Raji (cell line): ENCODE data around the gene PCNX3.

Source experiments
- POLR2A ChIP-seq: IDR thresholded peaks from 2 replicates; pipeline ENCODE4 v1.6.1; 2011; ENCODE audit warnings: low read depth, low read length, control low read depth; ENCODE audit not compliant: insufficient read depth

The PCNX3 gene

GRCh38 chr11:65606876-65607613 is 8.5 kb upstream of the PCNX3 start:
- TF ChIP-seq POLR2A = no peak

DNA sequence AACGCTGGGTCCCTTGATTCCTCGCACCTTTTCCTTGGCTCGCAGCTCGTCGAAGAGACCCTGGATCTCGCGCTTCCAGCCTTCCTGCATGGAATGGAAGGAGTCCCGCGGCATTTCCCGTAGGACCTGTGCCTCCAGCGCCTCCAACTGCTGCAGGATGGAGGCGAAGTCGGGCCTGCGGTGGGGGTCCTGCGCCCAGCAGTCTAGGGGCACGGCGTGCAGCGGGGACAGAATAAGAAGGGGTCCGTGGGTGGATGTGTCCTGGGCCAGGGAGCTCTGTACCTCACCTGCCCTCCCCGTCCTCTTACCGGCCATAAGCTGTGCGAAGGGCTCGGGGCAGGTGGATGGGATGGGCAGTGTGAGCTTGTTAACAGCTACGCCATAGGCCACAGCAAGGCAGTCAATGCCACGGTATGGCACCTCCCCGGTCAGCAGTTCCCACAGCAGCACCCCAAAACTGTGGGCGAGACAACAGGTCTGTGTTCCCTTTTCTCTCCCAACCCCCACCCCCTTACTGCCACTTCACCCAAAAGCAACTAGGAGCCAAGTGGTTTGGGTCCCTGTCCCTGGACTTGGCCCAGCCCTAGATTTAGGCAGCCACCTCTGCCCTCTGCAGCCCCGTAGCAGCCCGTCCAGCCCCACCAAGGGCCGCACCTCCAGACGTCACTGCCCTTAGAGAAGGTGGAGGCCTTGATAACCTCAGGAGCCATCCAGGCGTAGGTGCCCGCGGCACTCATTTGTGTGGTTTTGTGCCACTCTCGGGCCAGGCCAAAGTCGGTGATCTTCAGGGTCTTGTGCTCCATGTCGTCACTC is 7.8 kb upstream of the PCNX3 start:
- TF ChIP-seq POLR2A = no peak

DNA sequence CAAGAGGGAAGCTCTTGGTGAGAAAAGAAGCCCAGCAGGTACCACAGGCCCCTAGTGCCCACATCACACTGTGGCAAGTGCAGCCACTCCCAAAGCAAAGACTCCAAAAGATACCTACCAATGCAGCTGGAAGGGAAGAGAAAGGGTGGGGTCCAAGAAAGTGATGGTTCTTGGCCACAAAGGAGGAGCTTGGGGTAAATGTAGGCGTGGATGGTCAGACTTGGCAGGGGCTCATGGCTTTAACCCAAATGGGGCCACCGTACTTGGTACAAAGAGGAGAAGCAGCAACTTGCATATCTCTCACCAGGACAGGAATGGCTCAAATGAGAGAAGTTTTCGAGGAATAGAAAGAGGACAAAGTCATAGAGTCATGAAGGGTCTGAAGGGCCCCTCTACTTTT is 6.3 kb upstream of the PCNX3 start:
- no peak for TF ChIP-seq POLR2A

- no peak for TF ChIP-seq POLR2A
These were observed 5.9 kb upstream of the PCNX3 start for GRCh38 chr11:65609665-65610064.

DNA sequence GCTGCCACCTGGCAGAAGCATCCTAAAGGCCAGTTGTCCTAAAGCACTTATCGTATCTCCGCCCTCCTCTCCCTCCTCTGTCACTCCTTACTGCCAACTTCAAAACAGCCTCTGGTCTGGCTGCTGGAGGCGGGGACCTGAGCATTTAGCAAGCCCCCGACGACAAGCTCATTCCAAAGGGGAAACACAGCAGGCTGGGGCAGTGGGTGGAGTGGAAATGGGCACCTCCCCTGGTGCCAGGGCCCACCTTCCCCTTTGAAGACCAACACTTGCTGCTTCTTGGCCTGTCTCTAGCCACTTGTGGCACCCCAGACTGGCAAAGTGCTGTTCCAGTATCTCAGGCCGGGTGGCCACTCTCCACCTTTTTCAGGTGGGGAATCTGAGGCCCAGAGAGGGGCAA is 5.2 kb upstream of the PCNX3 start:
- TF ChIP-seq POLR2A = no peak

GRCh38 chr11:65611028-65611757 is 4.4 kb upstream of the PCNX3 start:
- TF ChIP-seq POLR2A = no peak

- TF ChIP-seq POLR2A = no peak
These were observed 3.6 kb upstream of the PCNX3 start for GRCh38 chr11:65611758-65612603.

- TF ChIP-seq POLR2A = no peak
These were observed 2.9 kb upstream of the PCNX3 start for GRCh38 chr11:65612691-65613090.

GRCh38 chr11:65613091-65613928 is 2.3 kb upstream of the PCNX3 start:
- TF ChIP-seq POLR2A = no peak

GRCh38 chr11:65615950-65616574 is 486 bp downstream of the PCNX3 start:
- TF ChIP-seq POLR2A = no peak

- no peak for TF ChIP-seq POLR2A
These were observed 1.0 kb downstream of the PCNX3 start for GRCh38 chr11:65616575-65617001.

DNA sequence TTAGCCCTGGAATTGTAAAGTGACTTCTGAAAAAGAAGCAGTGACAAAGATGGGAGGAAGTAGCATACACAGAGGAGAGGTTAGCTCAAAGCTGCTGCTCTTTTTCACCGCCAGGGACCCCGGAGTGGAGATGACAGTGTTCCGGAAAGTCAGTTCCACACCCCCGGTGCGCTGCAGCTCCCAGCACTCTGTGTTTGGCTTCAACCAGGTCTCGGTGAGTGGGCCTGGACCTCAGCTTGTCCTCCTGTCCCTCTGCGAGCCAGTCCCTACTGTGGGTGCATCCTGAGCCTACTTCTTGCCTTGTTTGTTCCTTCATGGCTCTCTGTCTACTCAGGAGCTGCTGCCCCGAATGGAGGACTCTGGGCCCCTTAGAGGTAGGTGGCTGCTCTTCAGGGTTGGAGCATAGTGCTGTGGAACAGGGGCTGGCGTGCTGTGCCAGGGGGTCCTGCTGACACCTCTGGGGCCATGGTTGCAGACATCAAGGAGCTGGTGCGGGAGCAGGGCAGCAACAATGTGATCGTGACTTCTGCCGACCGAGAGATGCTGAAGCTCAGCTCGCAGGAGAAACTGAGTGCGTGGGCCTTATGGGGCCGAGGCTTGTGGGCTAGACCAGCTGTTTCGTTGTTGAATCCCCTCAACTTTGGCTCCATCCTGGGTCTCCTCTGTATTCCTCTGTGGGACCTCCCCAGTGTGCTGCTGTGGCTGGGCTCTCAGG is 1.7 kb downstream of the PCNX3 start:
- TF ChIP-seq POLR2A = no peak
